ENCODE results near the gene EDIL3.

DNA sequence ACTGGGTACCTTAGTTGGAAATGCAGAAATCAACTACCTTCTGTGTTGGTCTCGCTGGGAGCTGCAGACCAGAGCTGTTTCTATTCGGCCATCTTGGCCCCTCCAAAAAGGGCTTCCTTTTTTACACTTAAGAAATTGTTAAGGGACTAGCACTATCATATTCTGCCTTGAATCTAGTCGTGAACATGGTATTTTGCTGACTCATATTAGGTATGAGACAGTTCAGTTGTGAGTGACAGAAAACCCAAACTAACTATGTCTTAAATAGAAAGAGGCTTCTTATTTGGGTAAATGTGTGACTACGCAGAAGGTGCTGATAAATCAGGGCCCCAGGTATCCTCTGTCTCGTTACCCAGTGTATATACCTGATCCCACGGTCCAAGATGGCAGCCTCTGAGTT is 298.2 kb downstream of the EDIL3 start:
- TF ChIP-seq, protein P1, sequence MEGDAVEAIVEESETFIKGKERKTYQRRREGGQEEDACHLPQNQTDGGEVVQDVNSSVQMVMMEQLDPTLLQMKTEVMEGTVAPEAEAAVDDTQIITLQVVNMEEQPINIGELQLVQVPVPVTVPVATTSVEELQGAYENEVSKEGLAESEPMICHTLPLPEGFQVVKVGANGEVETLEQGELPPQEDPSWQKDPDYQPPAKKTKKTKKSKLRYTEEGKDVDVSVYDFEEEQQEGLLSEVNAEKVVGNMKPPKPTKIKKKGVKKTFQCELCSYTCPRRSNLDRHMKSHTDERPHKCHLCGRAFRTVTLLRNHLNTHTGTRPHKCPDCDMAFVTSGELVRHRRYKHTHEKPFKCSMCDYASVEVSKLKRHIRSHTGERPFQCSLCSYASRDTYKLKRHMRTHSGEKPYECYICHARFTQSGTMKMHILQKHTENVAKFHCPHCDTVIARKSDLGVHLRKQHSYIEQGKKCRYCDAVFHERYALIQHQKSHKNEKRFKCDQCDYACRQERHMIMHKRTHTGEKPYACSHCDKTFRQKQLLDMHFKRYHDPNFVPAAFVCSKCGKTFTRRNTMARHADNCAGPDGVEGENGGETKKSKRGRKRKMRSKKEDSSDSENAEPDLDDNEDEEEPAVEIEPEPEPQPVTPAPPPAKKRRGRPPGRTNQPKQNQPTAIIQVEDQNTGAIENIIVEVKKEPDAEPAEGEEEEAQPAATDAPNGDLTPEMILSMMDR (CRISPR knock-in tag; IDR thresholded peaks at IDR 0.05), result no peak
- no peak for TF ChIP-seq GABPB1 (CRISPR knock-in tag; IDR thresholded peaks at IDR 0.05)
- TF ChIP-seq, protein P2, sequence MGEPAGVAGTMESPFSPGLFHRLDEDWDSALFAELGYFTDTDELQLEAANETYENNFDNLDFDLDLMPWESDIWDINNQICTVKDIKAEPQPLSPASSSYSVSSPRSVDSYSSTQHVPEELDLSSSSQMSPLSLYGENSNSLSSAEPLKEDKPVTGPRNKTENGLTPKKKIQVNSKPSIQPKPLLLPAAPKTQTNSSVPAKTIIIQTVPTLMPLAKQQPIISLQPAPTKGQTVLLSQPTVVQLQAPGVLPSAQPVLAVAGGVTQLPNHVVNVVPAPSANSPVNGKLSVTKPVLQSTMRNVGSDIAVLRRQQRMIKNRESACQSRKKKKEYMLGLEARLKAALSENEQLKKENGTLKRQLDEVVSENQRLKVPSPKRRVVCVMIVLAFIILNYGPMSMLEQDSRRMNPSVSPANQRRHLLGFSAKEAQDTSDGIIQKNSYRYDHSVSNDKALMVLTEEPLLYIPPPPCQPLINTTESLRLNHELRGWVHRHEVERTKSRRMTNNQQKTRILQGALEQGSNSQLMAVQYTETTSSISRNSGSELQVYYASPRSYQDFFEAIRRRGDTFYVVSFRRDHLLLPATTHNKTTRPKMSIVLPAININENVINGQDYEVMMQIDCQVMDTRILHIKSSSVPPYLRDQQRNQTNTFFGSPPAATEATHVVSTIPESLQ (CRISPR knock-in tag; conservative IDR thresholded peaks at IDR 0.05), result no peak
- no peak for TF ChIP-seq HDAC6 (IDR thresholded peaks at IDR 0.05; ENCODE audit: low read depth, low read length)
- TF ChIP-seq, protein P3, sequence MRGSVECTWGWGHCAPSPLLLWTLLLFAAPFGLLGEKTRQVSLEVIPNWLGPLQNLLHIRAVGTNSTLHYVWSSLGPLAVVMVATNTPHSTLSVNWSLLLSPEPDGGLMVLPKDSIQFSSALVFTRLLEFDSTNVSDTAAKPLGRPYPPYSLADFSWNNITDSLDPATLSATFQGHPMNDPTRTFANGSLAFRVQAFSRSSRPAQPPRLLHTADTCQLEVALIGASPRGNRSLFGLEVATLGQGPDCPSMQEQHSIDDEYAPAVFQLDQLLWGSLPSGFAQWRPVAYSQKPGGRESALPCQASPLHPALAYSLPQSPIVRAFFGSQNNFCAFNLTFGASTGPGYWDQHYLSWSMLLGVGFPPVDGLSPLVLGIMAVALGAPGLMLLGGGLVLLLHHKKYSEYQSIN (CRISPR knock-in tag; IDR thresholded peaks at IDR 0.05; ENCODE audit: borderline replicate concordance), result no peak
- TF ChIP-seq CEBPG (CRISPR knock-in tag; IDR thresholded peaks at IDR 0.05), result no peak
- TF ChIP-seq, protein P4, sequence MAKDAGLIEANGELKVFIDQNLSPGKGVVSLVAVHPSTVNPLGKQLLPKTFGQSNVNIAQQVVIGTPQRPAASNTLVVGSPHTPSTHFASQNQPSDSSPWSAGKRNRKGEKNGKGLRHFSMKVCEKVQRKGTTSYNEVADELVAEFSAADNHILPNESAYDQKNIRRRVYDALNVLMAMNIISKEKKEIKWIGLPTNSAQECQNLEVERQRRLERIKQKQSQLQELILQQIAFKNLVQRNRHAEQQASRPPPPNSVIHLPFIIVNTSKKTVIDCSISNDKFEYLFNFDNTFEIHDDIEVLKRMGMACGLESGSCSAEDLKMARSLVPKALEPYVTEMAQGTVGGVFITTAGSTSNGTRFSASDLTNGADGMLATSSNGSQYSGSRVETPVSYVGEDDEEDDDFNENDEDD (CRISPR knock-in tag; IDR thresholded peaks at IDR 0.05; ENCODE audit: borderline replicate concordance), result no peak
- TF ChIP-seq, protein P5, sequence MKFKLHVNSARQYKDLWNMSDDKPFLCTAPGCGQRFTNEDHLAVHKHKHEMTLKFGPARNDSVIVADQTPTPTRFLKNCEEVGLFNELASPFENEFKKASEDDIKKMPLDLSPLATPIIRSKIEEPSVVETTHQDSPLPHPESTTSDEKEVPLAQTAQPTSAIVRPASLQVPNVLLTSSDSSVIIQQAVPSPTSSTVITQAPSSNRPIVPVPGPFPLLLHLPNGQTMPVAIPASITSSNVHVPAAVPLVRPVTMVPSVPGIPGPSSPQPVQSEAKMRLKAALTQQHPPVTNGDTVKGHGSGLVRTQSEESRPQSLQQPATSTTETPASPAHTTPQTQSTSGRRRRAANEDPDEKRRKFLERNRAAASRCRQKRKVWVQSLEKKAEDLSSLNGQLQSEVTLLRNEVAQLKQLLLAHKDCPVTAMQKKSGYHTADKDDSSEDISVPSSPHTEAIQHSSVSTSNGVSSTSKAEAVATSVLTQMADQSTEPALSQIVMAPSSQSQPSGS (CRISPR knock-in tag; IDR thresholded peaks at IDR 0.05), result no peak
- TF ChIP-seq, protein P6, sequence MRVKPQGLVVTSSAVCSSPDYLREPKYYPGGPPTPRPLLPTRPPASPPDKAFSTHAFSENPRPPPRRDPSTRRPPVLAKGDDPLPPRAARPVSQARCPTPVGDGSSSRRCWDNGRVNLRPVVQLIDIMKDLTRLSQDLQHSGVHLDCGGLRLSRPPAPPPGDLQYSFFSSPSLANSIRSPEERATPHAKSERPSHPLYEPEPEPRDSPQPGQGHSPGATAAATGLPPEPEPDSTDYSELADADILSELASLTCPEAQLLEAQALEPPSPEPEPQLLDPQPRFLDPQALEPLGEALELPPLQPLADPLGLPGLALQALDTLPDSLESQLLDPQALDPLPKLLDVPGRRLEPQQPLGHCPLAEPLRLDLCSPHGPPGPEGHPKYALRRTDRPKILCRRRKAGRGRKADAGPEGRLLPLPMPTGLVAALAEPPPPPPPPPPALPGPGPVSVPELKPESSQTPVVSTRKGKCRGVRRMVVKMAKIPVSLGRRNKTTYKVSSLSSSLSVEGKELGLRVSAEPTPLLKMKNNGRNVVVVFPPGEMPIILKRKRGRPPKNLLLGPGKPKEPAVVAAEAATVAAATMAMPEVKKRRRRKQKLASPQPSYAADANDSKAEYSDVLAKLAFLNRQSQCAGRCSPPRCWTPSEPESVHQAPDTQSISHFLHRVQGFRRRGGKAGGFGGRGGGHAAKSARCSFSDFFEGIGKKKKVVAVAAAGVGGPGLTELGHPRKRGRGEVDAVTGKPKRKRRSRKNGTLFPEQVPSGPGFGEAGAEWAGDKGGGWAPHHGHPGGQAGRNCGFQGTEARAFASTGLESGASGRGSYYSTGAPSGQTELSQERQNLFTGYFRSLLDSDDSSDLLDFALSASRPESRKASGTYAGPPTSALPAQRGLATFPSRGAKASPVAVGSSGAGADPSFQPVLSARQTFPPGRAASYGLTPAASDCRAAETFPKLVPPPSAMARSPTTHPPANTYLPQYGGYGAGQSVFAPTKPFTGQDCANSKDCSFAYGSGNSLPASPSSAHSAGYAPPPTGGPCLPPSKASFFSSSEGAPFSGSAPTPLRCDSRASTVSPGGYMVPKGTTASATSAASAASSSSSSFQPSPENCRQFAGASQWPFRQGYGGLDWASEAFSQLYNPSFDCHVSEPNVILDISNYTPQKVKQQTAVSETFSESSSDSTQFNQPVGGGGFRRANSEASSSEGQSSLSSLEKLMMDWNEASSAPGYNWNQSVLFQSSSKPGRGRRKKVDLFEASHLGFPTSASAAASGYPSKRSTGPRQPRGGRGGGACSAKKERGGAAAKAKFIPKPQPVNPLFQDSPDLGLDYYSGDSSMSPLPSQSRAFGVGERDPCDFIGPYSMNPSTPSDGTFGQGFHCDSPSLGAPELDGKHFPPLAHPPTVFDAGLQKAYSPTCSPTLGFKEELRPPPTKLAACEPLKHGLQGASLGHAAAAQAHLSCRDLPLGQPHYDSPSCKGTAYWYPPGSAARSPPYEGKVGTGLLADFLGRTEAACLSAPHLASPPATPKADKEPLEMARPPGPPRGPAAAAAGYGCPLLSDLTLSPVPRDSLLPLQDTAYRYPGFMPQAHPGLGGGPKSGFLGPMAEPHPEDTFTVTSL (CRISPR knock-in tag; IDR thresholded peaks at IDR 0.05; ENCODE audit: borderline replicate concordance), result no peak
- TF ChIP-seq CHD4 (IDR thresholded peaks at IDR 0.05; ENCODE audit: borderline replicate concordance, low read length), result no peak
- TF ChIP-seq SAFB2 (CRISPR knock-in tag; IDR thresholded peaks at IDR 0.05; ENCODE audit: borderline replicate concordance, low read depth), result no peak

Measured in HepG2 (cell line).